ENCODE results near the gene APLP2.
"Not testable (repeated sequence)": the region's sequence is repeated elsewhere in the genome, so short reads cannot be mapped to it uniquely, and the experiment has no call there.

APLP2 gene

DNA sequence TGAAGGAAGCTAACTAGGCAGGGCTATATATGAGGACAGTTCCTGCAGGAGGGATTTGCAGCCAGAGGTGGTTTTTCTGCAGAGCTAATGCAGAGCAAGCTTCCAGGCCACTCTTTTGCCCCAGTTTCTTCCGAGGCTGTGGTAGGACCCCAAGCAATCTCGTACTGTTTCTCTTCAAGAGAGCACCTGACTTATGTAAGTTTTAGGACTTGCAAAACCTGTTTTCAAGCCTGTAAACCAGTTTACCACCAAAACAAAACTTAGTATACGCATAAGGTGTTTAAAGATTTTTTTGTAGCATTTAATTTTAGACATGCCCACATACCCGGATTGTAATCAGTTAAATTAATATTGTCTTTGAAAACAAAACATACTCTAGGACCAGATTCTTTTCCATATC is 7.7 kb upstream of the APLP2 start:
- DNase-seq = no peak

DNA sequence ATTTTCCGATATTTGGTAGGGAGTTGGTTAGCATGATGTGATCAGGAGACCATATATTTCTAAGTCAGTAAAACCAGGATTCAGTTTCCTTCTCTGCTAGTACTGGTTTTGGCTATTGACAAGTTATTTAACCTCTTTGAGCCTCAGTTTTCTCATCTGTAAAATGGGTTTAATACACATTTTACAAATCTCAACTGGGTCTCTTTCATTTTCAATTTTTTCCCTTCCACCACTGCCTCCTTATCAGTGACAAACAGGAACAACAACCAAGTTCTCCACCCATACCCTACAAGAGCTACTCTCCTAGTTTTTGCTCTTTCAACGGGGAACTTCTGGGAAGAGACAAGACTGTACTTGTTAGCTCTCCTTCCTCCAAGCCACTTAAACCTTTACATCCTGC is 6.2 kb upstream of the APLP2 start:
- no peak for DNase-seq

DNA sequence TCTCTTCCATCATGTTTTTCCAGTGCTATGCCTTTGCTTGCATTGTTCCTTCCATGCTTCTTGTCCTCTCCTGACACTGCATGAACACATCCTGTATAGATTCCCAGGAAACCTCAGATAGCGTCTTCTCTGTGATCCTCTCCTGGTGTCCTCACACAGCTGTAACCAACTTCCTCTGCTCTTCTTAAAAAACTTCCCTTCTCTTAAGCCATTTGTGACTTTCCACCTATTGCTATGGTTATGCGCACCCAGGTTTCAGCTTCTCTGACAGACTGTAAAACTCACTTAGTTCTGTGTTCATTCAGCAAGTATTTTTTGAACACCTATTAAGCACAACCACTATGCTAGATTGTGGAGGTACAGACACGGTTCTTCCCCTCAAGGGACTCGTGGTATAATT is 5.1 kb upstream of the APLP2 start:
- no peak for DNase-seq

DNA sequence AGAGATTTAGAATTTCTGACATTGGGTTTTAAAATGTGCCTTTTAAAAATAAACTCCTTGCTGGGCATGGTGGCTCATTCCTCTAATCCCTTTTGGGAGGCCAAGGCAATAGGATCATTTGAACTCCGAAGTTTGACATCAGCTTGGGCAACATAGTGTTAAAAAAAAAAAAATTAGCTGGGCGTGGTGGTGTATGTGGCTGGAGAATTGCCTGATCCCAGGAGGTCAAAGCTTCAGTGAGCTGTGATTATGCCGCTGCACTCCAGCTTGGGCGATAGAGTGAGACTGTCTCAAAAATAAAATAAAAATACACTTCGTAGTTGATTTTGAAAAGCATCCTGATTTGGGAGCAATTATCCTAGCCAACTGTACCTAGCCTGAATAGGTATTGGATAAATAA is 3.4 kb upstream of the APLP2 start:
- no peak for DNase-seq

DNA sequence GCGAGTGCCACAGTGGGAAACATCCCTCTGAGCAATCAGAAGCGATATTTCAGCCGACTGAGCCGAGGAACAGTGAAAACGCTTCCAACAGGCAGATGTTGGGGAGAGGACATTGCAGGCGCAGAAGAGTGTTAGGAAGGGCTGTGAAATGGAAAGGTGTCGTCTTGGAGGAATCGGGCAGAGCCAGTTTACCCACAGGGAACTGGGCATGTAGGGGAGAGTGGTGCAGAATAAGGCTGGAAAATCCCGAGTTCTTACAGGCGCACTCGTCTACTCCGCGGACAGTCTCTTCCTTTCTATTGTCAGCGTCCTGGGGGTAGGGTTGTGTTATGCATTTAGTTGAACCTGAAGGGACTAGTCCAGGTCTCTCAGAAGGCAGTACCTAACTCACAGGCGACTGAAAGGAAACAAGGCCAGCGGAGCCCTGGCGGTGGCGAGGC is 1.1 kb upstream of the APLP2 start:
- no peak for DNase-seq

DNA sequence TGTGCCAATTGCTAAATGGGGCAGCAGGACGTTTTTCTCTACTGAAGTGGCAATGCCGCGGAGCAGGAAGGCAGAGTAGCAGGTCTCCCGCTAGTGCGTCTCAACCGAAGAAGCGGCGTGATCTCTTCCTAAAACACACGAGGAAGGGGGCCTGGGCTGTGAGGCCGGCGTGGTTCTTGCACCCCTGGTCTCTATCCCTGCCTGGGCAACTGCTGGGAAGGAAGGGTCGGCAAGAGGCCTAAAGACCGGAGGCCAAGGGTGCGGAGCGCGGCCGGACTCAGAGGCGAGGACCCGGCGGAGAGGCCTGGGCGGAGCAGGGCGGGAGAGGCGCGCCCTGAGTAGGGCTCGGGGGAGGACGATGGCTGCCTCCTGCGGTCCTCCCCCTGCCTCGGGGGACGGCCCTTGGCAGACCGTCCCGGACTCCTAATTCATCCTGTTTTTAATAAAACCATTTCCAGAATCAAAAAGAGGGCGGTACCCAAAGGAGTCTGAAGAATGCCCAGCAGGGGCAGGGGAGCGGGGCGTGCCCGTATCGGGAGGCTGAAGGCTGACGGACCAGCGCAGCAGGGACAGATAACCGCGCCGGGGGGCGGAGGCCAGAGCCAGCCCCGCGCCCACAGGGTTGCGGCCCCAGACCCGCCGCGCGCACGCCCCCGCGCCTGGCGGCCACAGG is 572 bp upstream of the APLP2 start:
- DNase-seq = peak; percentile 28 to 60 (median 56)

DNA sequence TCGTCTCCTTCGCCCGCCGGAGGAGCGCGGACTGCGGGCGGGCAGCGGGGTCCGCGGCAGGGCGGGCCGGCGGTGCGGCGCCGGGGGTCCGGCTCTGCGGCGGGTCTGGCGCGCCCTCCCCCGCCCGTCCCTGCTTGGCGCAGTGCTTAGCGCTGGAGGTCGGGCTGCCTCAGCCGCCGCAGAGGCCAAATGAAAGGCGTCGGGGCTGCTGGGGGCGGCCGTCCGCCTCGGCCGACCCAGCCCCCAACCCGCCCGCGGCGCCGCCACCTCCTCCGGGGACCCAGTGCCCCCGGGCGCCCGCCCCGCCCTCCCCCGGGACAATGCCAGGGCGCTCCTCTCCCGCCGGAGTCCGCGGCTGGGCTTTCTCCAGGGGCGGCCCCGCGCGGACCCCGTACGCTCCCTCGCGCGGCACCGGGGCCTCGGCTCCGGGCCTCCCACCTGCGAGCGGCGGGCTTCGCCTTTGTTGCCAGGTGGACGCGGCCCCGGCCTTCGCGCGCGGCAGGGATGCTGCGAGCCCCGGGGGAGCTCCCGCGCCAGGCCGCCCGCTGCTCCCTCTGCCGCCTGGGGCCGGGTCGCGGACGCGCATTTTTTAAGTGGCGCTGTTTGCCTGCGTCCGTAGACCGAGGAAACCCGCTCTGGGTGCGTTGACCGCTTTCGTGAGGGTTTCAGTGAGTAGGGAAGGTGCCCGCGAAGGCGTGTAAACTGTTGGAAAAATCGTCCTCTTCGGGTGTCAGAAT is 583 bp downstream of the APLP2 start:
- DNase-seq = peak in 2 of 4 experiments; percentile 21 to 45

DNA sequence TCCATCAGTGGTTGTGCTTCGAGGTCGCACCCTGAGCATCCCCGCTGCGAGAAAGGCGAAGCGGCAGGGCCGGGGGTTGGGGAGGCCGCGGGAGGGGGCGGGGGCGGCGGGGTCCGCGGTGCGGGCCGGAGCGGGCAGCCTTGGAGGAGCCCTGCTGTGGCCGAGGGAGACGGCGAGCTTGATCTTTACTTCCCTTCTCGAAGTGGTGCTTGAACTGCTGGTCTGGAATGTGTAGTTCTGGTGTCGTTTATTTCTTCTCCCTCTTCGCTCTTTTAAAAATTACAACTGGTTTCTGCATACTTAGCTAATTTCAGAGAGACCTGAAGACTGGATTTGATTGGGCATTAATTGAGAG is 1.1 kb downstream of the APLP2 start:
- DNase-seq = no peak

DNA sequence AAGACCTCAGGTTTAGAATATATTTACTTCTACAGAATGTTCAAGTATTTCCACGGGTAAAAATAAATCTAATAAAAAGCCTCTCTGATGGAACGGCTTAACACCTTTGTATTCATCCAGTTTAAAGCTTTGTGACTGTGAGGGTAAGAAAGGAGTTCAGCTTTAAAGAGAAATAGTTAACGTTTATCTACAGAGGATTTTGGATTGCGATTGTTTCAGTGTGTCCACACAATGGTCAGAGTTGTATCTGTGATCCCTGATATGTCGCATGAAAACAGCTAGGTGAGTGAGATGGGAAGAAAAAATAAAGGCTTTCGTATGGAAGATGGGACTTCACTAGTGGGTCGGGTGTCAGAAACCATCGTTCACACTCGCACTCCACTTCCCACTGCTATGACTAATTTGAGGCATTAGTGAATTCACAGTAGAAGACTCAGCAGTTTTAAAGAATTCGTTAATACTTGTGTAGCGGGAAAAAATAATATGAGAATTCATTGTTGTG is 1.6 kb downstream of the APLP2 start:
- DNase-seq = no peak

DNA sequence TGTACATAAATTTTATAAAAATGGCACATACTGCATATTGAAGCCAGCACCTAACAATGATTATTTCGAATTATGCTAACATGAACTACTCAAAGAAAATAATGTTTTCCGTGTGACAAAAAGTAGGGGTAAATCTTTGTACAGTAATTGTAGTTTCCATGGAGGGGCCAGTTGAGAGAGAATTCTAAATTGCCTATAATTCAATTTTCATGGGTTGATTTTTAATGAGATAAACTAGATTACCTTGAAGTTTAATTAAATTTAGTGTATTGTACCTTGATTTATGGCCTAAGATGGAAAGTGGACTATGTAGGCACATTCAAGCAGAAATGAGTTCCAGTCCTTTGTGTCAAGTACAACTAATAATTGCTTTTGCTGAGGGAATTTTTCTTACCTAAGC is 5.0 kb downstream of the APLP2 start:
- no peak for DNase-seq

DNA sequence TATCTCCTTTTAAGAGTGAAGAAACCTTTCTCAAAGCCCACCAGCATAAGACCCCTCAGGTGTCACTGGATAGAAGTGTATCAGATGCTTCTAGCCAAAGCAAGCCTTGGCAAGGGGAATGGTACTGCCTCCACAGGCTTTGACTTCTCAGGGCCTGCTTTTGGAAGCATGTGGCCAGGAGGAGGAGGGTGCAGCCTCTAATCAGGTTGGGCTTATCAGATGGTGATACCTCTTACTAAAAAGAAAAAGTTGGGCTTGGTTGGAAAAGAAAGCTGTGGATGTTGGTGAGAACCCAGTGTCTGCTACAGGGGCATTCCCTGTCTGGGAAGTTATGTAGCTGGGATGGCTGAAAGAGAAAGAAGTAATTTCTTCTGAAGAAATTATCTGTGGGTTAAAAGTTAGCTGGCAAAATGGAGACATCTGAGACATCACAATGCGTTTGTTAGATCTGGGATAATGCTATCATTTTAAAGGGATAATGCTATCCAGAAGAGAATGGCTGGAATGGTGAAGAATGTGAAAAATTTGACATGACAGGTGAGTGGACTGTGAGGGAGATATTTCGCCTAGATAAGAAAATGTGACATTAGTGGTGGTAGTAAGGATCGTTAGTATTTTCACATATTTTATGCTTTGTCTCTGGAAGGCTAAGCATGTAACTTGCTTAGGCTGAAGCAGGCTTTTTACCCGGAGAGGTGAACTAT is 7.2 kb downstream of the APLP2 start:
- no peak for DNase-seq

DNA sequence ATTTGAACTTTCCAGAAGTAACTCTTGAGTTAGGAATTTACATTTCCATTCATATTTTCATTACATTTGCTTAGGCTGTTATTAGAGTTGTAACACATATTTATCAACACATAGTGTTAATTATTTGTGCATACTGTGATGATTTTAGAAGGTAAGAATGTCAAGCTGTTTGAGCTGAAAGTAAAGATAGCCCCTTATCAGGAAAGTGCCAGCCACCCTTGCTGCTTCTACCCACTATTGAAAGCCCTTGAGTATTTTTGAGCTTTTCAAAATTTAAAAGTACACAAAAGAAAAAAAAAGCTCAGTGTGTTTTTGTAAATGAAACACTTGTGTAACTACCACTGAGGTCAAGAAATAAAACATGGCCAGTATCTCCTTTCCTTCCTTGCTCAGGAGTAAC is 8.0 kb downstream of the APLP2 start:
- no peak for DNase-seq

DNA sequence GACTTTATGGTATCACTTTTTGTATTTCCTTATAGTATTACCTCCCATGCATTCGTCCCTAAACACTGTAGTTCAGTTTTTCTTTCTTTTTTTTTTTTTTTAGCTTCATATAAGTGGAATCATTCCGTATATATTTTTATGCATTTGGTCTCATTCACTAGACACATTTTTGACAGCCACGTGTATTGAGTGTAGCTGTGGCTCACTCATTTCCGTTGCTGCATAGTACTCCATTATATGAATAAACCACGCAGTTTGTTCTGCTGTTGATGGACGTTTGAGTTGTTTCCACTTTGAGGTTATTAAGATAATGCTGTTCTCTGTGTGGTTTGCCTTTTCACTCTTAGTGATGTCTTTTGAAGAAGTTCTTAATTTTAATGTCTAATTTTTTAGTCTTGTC is 8.4 kb downstream of the APLP2 start:
- DNase-seq = no peak

DNA sequence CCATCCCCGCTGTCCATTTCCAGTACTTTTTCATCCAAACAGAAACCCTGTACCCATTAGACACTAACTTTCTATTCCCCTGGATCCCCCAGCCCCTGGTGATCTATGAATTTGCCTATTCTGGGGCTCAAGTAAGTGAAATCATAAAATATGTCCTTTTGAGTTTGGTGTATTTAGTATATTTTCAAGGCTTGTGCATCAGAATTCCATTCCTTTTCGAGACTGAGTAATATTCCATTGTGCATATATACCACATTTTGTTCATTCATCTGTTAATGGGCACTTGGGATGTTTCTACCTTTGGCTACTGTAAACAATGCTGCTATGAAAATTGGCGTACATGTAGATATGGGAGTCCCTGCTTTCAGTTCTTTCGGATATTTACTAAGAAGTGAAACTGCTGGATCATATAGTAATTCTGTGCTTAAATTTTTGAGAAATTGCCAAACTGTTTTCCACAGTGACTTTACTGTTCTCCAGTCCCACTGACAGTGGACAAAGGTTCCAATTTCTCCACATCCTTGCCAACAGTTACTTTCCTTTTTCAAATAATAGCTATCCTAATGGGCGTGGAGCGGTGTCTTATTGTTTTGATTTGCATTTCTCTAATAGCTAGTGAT is 16.1 kb downstream of the APLP2 start:
- DNase-seq = no peak

DNA sequence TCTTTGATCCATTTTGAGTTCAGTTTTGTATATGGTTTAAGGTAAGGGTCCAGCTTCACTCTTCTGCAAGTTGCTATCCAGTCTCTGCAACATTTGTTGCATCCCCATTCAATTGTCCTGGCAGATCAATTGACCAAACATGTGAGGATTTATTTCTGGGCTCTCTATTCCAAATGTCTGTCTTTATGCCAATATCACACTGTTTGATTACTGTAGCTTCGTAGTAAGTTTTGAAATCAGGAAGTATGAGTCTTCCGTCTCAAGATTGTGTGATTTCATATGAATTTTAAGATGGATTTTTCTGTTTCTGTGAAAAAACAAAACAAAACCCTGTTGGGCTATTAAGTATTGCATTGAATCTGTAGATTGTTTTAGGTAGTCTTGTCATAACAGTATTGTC is 17.0 kb downstream of the APLP2 start:
- no peak for DNase-seq

DNA sequence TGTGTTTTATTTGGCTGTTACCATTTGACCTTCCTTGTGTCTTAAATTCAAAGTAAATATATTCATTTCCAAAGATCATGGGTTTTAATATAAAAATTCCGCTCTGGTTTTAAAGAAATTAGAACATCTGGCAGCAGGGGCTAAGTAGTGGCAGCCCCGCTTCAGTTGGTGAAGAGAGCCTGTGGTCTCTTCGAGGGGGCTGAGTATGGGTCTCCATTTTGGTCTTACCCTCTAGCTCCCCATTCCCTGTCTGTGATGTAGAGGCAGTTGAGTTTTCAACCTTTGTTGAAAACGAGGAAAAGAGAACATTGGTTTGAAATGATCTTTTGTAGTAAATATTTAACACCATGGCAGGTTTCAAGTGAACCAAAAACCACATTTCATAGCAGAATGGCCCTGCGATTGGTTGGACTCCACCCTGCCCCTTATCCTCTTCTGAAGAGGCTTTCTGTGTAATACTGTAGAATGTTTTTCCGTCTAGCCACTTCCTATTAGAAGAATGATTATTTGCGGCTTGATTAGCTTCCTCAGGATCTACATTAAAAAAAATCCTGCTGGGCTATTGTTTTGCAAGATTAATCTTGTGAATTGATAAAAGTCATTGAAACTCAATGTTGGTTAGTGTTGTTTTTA is 17.7 kb downstream of the APLP2 start:
- no peak for DNase-seq

DNA sequence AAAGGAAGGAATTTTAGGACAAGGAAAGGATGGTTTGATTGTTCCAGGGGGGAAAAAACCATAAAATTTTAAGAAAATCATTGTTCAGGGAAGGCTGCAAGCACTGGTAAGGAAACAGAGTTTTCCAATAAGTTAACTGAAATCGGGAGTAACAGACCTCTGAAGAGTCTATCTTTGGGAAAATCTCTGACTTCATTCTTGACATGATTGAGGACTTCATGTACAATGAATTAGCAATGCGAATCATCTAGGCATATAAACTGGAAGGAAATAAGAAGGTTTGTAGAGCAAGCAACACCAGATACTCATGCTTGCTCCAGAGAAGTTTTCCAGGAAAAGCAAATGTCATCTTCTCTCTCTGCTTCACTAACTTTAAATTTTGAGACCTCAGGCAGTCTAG is 18.5 kb downstream of the APLP2 start:
- no peak for DNase-seq

DNA sequence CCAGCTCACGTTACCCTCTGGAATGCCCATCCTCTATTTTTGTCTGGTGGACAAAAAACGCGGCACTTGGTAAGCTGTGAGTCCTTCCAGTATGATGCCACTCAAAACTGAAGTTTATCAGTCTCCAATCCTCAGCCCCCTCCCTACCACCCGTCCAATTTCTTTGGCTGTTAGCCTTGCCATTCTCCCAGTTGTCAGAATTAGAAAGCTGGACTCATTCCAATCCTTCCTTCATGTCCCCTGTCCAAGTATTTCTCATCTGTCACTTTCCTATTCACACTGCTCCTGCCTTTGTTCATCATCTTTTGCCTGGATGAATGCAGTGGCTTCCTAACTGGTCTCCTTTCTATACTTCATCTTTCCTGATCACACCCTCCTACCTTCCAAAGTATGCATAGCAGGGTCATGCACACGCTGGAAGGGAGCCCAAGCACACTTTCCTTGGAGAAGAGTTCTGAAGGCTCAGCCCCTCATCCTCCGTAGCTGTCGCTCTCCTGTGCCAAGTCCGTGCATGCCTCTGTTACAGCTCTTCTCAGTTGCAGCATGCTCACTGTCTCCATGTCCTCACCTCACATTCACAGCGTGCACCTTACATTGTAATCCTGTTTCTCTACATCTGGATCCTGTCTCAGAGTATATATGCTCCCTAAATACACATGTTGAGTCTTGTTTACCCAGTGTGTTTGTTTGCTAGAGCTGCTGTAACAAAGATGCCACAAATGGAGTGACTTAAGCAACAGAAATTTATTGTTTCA is 19.4 kb downstream of the APLP2 start:
- DNase-seq = no peak

DNA sequence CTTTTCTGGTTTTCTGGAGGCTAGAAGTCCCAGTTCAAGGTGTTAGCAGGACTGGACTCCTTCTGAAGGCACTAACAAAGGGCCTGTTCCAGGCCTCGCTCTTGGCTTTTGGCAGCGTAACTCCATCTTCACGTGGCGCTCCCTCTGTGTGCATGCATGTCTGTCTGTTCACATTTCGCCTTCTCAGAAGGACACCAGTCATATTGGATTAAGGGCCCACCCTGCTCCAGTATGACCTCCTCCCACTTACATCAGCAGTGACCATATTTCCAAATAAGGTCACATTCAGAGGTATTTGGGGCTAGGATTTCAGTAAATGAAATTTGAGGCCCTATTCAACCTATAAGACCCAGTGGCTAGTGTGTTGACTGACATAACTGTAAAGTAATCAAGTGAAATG is 20.0 kb downstream of the APLP2 start:
- DNase-seq = no peak

DNA sequence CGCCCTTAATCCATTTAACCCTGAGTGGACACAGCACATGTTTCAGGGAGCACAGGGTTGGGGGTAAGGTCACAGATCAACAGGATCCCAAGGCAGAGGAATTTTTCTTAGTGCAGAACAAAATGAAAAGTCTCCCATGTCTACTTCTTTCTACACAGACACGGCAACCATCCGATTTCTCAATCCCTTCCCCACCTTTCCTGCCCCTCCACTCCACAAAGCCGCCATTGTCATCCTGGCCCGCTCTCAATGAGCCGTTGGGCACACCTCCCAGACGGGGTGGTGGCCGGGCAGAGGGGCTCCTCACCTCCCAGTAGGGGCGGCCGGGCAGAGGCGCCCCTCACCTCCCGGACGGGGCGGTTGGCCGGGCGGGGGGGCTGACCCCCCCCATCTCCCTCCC is 20.8 kb downstream of the APLP2 start:
- DNase-seq = not testable (repeated sequence)

DNA sequence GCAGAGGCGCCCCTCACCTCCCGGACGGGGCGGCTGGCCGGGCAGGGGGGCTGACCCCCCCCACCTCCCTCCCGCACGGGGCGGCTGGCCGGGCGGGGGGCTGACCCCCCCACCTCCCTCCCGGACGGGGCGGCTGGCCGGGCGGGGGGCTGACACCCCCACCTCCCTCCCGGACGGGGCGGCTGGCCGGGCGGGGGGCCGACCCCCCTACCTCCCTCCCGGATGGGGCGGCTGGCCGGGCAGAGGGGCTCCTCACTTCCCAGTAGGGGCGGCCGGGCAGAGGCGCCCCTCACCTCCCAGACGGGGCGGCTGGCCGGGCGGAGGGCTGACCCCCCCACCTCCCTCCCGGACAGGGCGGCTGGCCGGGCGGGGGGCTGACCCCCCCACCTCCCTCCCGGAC is 21.5 kb downstream of the APLP2 start:
- DNase-seq = not testable (repeated sequence)

DNA sequence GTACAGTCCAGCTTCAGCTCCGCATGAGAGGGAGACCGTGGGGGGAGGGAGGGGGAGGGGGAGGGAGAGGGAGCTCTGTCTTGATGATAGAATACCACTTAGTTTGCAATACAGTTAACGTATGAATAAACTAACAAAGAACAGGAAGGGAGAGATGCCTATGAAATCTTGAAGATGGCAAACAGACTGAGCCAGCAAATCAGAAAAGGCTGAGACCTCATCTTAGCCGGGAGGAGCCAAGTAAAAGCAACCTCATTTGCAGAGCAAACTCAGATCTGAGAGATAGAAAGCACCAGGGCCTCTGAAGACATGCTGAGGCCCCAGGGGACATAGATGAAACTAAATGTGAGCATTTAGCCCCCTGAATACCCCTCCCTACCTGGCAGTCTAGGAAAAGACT is 23.0 kb downstream of the APLP2 start:
- no peak for DNase-seq

Data from activated naive CD4-positive, alpha-beta T cell (primary cell).